ENCODE measurements around the gene RASA4B. TPM values are rescaled to one million over a fixed set of nuclear protein-coding genes. Genes with fewer than 3 reads are reported as not detected.
A peak's percentile ranks its signal among the peaks of the same experiment; 100 is the strongest.
"Not testable (repeated sequence)": the region's sequence is repeated elsewhere in the genome, so short reads cannot be mapped to it uniquely, and the experiment has no call there.

Gene RASA4B
- total RNA-seq, 1 experiment from 2014 or later: 13.9 TPM

- DNase-seq (ENCODE audit: low spot score): not testable (repeated sequence)
Observed at GRCh38 chr7:102511860-102512522, 5.6 kb downstream of the RASA4B start.

GRCh38 chr7:102510575-102510974 lies 7.0 kb downstream of the RASA4B start:
- not testable (repeated sequence) for DNase-seq (ENCODE audit: low spot score)

GRCh38 chr7:102507410-102508088 lies 10.0 kb downstream of the RASA4B start:
- not testable (repeated sequence) for DNase-seq (ENCODE audit: low spot score)

- DNase-seq (ENCODE audit: low spot score): not testable (repeated sequence)
Observed at GRCh38 chr7:102505298-102506185, 12.0 kb downstream of the RASA4B start.

- DNase-seq (ENCODE audit: low spot score): not testable (repeated sequence)
Observed at GRCh38 chr7:102503141-102503540, 14.4 kb downstream of the RASA4B start.

GRCh38 chr7:102498321-102498720 lies 19.3 kb downstream of the RASA4B start:
- DNase-seq (ENCODE audit: low spot score): not testable (repeated sequence)

GRCh38 chr7:102497308-102497707 lies 20.3 kb downstream of the RASA4B start:
- DNase-seq (ENCODE audit: low spot score): not testable (repeated sequence)

- not testable (repeated sequence) for DNase-seq (ENCODE audit: low spot score)
Observed at GRCh38 chr7:102496861-102497260, 20.7 kb downstream of the RASA4B start.

GRCh38 chr7:102494473-102495149 lies 23.0 kb downstream of the RASA4B start:
- DNase-seq (ENCODE audit: low spot score): not testable (repeated sequence)

- DNase-seq (ENCODE audit: low spot score): not testable (repeated sequence)
Observed at GRCh38 chr7:102494026-102494425, 23.6 kb downstream of the RASA4B start.

GRCh38 chr7:102493220-102493935 lies 24.2 kb downstream of the RASA4B start:
- not testable (repeated sequence) for DNase-seq (ENCODE audit: low spot score)

- not testable (repeated sequence) for DNase-seq (ENCODE audit: low spot score)
Observed at GRCh38 chr7:102490529-102491075, 27.0 kb downstream of the RASA4B start.

GRCh38 chr7:102484317-102484716 lies 33.3 kb downstream of the RASA4B start:
- DNase-seq (ENCODE audit: low spot score): not testable (repeated sequence)

- not testable (repeated sequence) for DNase-seq (ENCODE audit: low spot score)
Observed at GRCh38 chr7:102481962-102482361, 35.6 kb downstream of the RASA4B start.

- not testable (repeated sequence) for DNase-seq (ENCODE audit: low spot score)
Observed at GRCh38 chr7:102479982-102480637, 37.5 kb downstream of the RASA4B start.

GRCh38 chr7:102479209-102479584 lies 38.4 kb downstream of the RASA4B start:
- DNase-seq (ENCODE audit: low spot score): not testable (repeated sequence)

- DNase-seq (ENCODE audit: low spot score): peak; percentile 33
Observed at GRCh38 chr7:102478314-102479208, 39.0 kb downstream of the RASA4B start, which contains the start of gene POLR2J. POLR2J (minus strand) TSS chr7:102478922; CDS start chr7:102478860, 62 bp downstream.

- not testable (repeated sequence) for DNase-seq (ENCODE audit: low spot score)
Observed at GRCh38 chr7:102474736-102475435, 42.7 kb downstream of the RASA4B start.
